Skin of body (tissue), 2 donors: Measurements from ENCODE around the gene SPOCK1. TPM values are rescaled to one million over a fixed set of nuclear protein-coding genes. Genes with fewer than 3 reads are reported as not detected.

Source experiments
- DNase-seq: peaks from one replicate; lab custom pipeline; 2025; lab: John Stamatoyannopoulos, UW
- total RNA-seq: library from RNA; depleted of rRNA; stranded (reverse); fragments of >200 nt; gene quantifications from one replicate; pipeline ENCODE4 v1.2.3, GENCODE V29; 2014

The SPOCK1 gene
- total RNA-seq, 1 donor from 2014 or later = 7.0 TPM

- DNase-seq = no peak
Measured at GRCh38 chr5:137078171-137078665, 420.9 kb downstream of the SPOCK1 start.

- DNase-seq = no peak
Measured at GRCh38 chr5:137075163-137075970, 423.8 kb downstream of the SPOCK1 start.

GRCh38 chr5:137073189-137073588 lies 425.9 kb downstream of the SPOCK1 start:
- DNase-seq = no peak

GRCh38 chr5:137072361-137073115 lies 426.6 kb downstream of the SPOCK1 start:
- DNase-seq = no peak

- DNase-seq = no peak
Measured at GRCh38 chr5:137071931-137072330, 427.2 kb downstream of the SPOCK1 start.

- DNase-seq = no peak
Measured at GRCh38 chr5:137071526-137071925, 427.6 kb downstream of the SPOCK1 start.

- no peak for DNase-seq
Measured at GRCh38 chr5:137070521-137070920, 428.6 kb downstream of the SPOCK1 start.

- DNase-seq = no peak
Measured at GRCh38 chr5:137069358-137069757, 429.8 kb downstream of the SPOCK1 start.

GRCh38 chr5:137061382-137061781 lies 437.7 kb downstream of the SPOCK1 start:
- DNase-seq = no peak

- no peak for DNase-seq
Measured at GRCh38 chr5:137058089-137058488, 441.0 kb downstream of the SPOCK1 start.

- DNase-seq = no peak
Measured at GRCh38 chr5:137056676-137057075, 442.4 kb downstream of the SPOCK1 start.

- DNase-seq = no peak
Measured at GRCh38 chr5:137055271-137055872, 443.8 kb downstream of the SPOCK1 start.

GRCh38 chr5:137054792-137055191 lies 444.3 kb downstream of the SPOCK1 start:
- no peak for DNase-seq

- no peak for DNase-seq
Measured at GRCh38 chr5:137054335-137054734, 444.8 kb downstream of the SPOCK1 start.

GRCh38 chr5:137051161-137051560 lies 448.0 kb downstream of the SPOCK1 start:
- DNase-seq = no peak

- no peak for DNase-seq
Measured at GRCh38 chr5:137040641-137041340, 458.3 kb downstream of the SPOCK1 start.

- DNase-seq = no peak
Measured at GRCh38 chr5:137040024-137040423, 459.1 kb downstream of the SPOCK1 start.

GRCh38 chr5:137037848-137038247 lies 461.3 kb downstream of the SPOCK1 start:
- DNase-seq = no peak

GRCh38 chr5:137036640-137037039 lies 462.5 kb downstream of the SPOCK1 start:
- DNase-seq = no peak

GRCh38 chr5:137035480-137035878 lies 463.6 kb downstream of the SPOCK1 start:
- no peak for DNase-seq

- no peak for DNase-seq
Measured at GRCh38 chr5:137034764-137035479, 464.2 kb downstream of the SPOCK1 start.
